K562 (cell line): ENCODE results near the gene LAPTM5. TPM values are rescaled to one million over a fixed set of nuclear protein-coding genes. Genes with fewer than 3 reads are reported as not detected.

ENCODE experiments used
- ATF2 ChIP-seq: sonication (generic); formaldehyde crosslinking; IDR thresholded peaks from 2 replicates; pipeline ENCODE4 v1.8.1; 2022; ENCODE audit warnings: missing genetic modification reagents
- CBX8 ChIP-seq: fragments of 200-600 bp; sonication (generic); IDR thresholded peaks from 2 replicates; pipeline ENCODE4 v1.6.1; 2012; ENCODE audit warnings: borderline replicate concordance, mixed run types, low read depth, mild to moderate bottlenecking, moderate library complexity, mixed read lengths, low read length, control low read depth, inconsistent platforms; ENCODE audit not compliant: poor library complexity, severe bottlenecking; ENCODE audit errors: extremely low read depth
- CREB5 ChIP-seq: fragments of 250-450 bp; sonication (Bioruptor Pico); IDR thresholded peaks from 2 replicates; pipeline ENCODE4 v1.5.0; 2020; ENCODE audit warnings: mild to moderate bottlenecking
- CTCF ChIP-seq, 3 experiments: IDR thresholded peaks in 2 of 3; conservative IDR thresholded peaks in 1 of 3; 2 replicates each; pipeline ENCODE4 v1.5.1; 2011 to 2012; ENCODE audit warnings: low read length in 3 of 3, mild to moderate bottlenecking in 3 of 3, control low read depth in 2 of 3, improper control_type of control experiment in 1 of 3, inconsistent platforms in 1 of 3, low read depth in 1 of 3, mixed read lengths in 1 of 3, moderate library complexity in 1 of 3; ENCODE audit not compliant: insufficient read depth in 2 of 3
- ETS1 ChIP-seq: conservative IDR thresholded peaks from 2 replicates; pipeline ENCODE4 v1.6.1; 2011; ENCODE audit warnings: low read depth, mild to moderate bottlenecking, low read length; ENCODE audit not compliant: control insufficient read depth
- ETV6 ChIP-seq, 3 experiments: fragments of 150-350 bp in 1 of 3; sonication (generic) in 1 of 3; formaldehyde crosslinking in 1 of 3; IDR thresholded peaks; 2 replicates each; pipeline versions ENCODE4 v1.6.1 to v1.8.0; 2014 to 2022; ENCODE audit warnings: borderline replicate concordance in 2 of 3, low read depth in 2 of 3, antibody characterized with exemption in 1 of 3, low read length in 1 of 3, mild to moderate bottlenecking in 1 of 3, missing genetic modification reagents in 1 of 3
- MEF2D ChIP-seq: conservative IDR thresholded peaks from 2 replicates; pipeline ENCODE4 v1.6.1; 2016; ENCODE audit warnings: low read depth, missing genetic modification characterization, missing compliant biosample characterization
- STAT6 ChIP-seq: sonication (generic); formaldehyde crosslinking; IDR thresholded peaks from 2 replicates; pipeline ENCODE4 v1.8.1; 2023; ENCODE audit warnings: mild to moderate bottlenecking, missing genetic modification reagents
- THAP12 ChIP-seq: fragments of 250-450 bp; sonication (Bioruptor Pico); IDR thresholded peaks from 2 replicates; pipeline ENCODE4 v1.9.0; 2021; ENCODE audit warnings: mild to moderate bottlenecking, inconsistent platforms
- ZNF584 ChIP-seq: fragments of 200-800 bp; sonication (Bioruptor generic); IDR thresholded peaks from 2 replicates; pipeline ENCODE4 v1.6.1; 2016; ENCODE audit warnings: low read depth, mild to moderate bottlenecking, missing genetic modification characterization, missing compliant biosample characterization
- polyA plus RNA-seq, 8 experiments: library from polyadenylated mRNA; depleted of rRNA in 4 of 8; stranded (reverse) in 5 of 8; unstranded in 3 of 8; fragments of >200 nt; fragmentation: Nextera tagmentation in 2 of 8; fragmentation: Illumina TruSeq in 1 of 8; extraction: Ambion mirVana in 2 of 8; extraction: Trizol in 1 of 8; gene quantifications; 2 replicates each; pipeline versions ENCODE4 v1.2.1 to v1.2.3, GENCODE V29; 2011 to 2014; ENCODE audit warnings: inconsistent platforms in 1 of 8, missing spikeins in 1 of 8
- total RNA-seq, 7 experiments: library from RNA; depleted of rRNA in 6 of 7; stranded (reverse); fragments of >200 nt in 6 of 7; fragmentation: Illumina TruSeq in 2 of 7; extraction: Trizol in 2 of 7; gene quantifications; 2 replicates each; pipeline versions ENCODE4 v1.2.1 to v1.2.3, GENCODE V29; 2011 to 2021; ENCODE audit warnings: low replicate concordance in 1 of 7

The LAPTM5 gene
- total and polyA plus RNA-seq, 9 of the 15 experiments (the other 6 are each of a cell fraction or from before 2014, with no cell fraction given), result 2.4 to 47.3 (median 20.3) TPM

- TF ChIP-seq THAP12 (no peak), ETV6 (IDR thresholded peaks at IDR 0.05; ENCODE audit: borderline replicate concordance in 1 of 2, low read depth in 2 of 2, low read length in 1 of 2) (no peak), ETV6 (CRISPR knock-in tag; IDR thresholded peaks at IDR 0.05; ENCODE audit: borderline replicate concordance) (no peak), MEF2D (tag) (no peak), ATF2 (CRISPR knock-in tag) (no peak), CBX8 (no peak), CREB5 (CRISPR knock-in tag) (no peak), ZNF584 (CRISPR knock-in tag) (no peak), CTCF (IDR thresholded peaks at IDR 0.05 in 2 of 3, conservative IDR thresholded peaks at IDR 0.05 in 1 of 3; ENCODE audit: insufficient read depth in 2 of 3, low read depth in 1 of 3, low read length in 3 of 3) (no peak), STAT6 (CRISPR knock-in tag) (no peak), ETS1 (no peak)
Measured at GRCh38 chr1:30727824-30728223, 29.8 kb downstream of the LAPTM5 start (continued).
